Smooth muscle cell (in vitro differentiated cells): ENCODE results near the gene WDR64. TPM values are rescaled to one million over a fixed set of nuclear protein-coding genes. Genes with fewer than 3 reads are reported as not detected.
"Not testable (repeated sequence)": the region's sequence is repeated elsewhere in the genome, so short reads cannot be mapped to it uniquely, and the experiment has no call there.

Experiments used
- DNase-seq: peaks from one replicate; lab custom pipeline; 2025; ENCODE audit not compliant: unreplicated experiment; lab: John Stamatoyannopoulos, UW
- H2AFZ ChIP-seq: fragments of 200-600 bp; sonication (generic); 2 replicates; pipeline ENCODE4 v1.6.0; 2016; ENCODE audit warnings: antibody characterized with exemption, low read depth, mild to moderate bottlenecking
- H3F3A ChIP-seq: fragments of 200-600 bp; sonication (generic); 2 replicates; pipeline ENCODE4 v1.6.0; 2017; ENCODE audit warnings: antibody characterized with exemption, low read depth
- H3K27ac ChIP-seq: fragments of 200-600 bp; sonication (generic); 2 replicates; pipeline ENCODE4 v1.5.1; 2016; ENCODE audit warnings: low read depth, mild to moderate bottlenecking
- H3K27me3 ChIP-seq: fragments of 200-600 bp; sonication (generic); 2 replicates; pipeline ENCODE4 v1.6.1; 2016; ENCODE audit warnings: low read depth, mild to moderate bottlenecking
- H3K36me3 ChIP-seq: fragments of 200-600 bp; sonication (generic); 2 replicates; pipeline ENCODE4 v1.5.1; 2016; ENCODE audit warnings: low read depth
- H3K4me1 ChIP-seq: fragments of 200-600 bp; sonication (generic); 2 replicates; pipeline ENCODE4 v1.5.1; 2016; ENCODE audit warnings: low read depth
- H3K4me2 ChIP-seq: fragments of 200-600 bp; sonication (generic); 2 replicates; pipeline ENCODE4 v1.6.0; 2016; ENCODE audit warnings: mild to moderate bottlenecking
- H3K4me3 ChIP-seq: fragments of 200-600 bp; sonication (generic); 2 replicates; pipeline ENCODE4 v1.5.1; 2016; ENCODE audit warnings: mild to moderate bottlenecking
- H3K79me2 ChIP-seq: fragments of 200-600 bp; sonication (generic); 2 replicates; pipeline ENCODE4 v1.6.0; 2016; ENCODE audit warnings: low read depth, mild to moderate bottlenecking
- H3K9ac ChIP-seq: fragments of 200-600 bp; sonication (generic); 2 replicates; pipeline ENCODE4 v1.6.0; 2016; ENCODE audit warnings: low read depth
- H3K9me3 ChIP-seq: fragments of 200-600 bp; sonication (generic); replicated peaks from 2 replicates; pipeline ENCODE4 v1.5.1; 2016; ENCODE audit warnings: low read depth
- H4K20me1 ChIP-seq: fragments of 200-600 bp; sonication (generic); 2 replicates; pipeline ENCODE4 v1.6.0; 2016; ENCODE audit warnings: low read depth
- CTCF ChIP-seq: fragments of 200-600 bp; sonication (generic); IDR thresholded peaks from 2 replicates; pipeline ENCODE4 v1.5.1; 2017; ENCODE audit warnings: borderline replicate concordance, mild to moderate bottlenecking, antibody characterized with exemption; ENCODE audit not compliant: insufficient read depth, poor library complexity, severe bottlenecking
- WGBS: methylation state at CpG from one replicate; pipeline ENCODE4 v1.1.7; 2016; ENCODE audit warnings: low lambda C conversion rate; 5-methylcytosine and 5-hydroxymethylcytosine counted together
- polyA plus RNA-seq: library from polyadenylated mRNA; unstranded; fragments of >200 nt; fragmentation: Nextera tagmentation; extraction: Ambion mirVana; gene quantifications from 2 replicates; pipeline ENCODE4 v1.2.1, GENCODE V29; 2016
- total RNA-seq: library from RNA; depleted of rRNA; stranded (reverse); fragments of >200 nt; gene quantifications from 2 replicates; pipeline ENCODE4 v1.2.3, GENCODE V29; 2014

The WDR64 gene
- total and polyA plus RNA-seq, 2 experiments from 2014 or later: not detected

- WGBS: 88% methylated on average over 1 of the region's 1 CpG
- Histone ChIP-seq H2AFZ (no peak overlapping the region), H3K27ac (no peak overlapping the region), H3K9me3 (no peaks in the 10 kb centered on the region), H3K4me1 (no peaks in the 10 kb centered on the region), H3K36me3 (no peaks in the 10 kb centered on the region), H3K79me2 (no peaks in the 10 kb centered on the region), H3K9ac (no peak overlapping the region), H3F3A (no peaks in the 10 kb centered on the region), H3K27me3 (no peaks in the 10 kb centered on the region), H3K4me3 (no peak overlapping the region), H4K20me1 (no peaks in the 10 kb centered on the region), H3K4me2 (no peak overlapping the region)
- no peak for DNase-seq
- no peak for TF ChIP-seq CTCF
These were observed 171.8 kb downstream of the WDR64 start for GRCh38 chr1:241823925-241824324.

DNA sequence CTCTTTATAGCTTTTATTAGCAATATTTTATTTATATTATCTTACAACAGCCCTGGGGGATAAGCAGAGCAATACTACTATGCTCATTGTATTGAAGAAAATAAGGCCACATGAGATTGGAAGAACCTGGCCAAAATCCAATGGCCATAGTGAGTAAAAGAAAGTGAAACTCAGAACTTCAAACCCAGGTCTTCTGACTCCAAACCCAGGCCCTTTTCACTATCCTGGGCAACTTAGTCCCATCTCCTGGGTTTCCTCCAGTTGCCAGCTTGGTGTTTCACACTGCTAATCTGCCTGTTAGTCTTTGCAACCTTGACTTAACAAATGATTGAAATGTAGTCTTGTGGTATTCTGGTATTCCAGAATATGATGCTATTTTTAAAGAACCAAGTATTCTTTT lies 173.5 kb downstream of the WDR64 start:
- no peak overlapping the region for H3K4me2 ChIP-seq
- no peak for DNase-seq
- H2AFZ ChIP-seq: no peak overlapping the region

DNA sequence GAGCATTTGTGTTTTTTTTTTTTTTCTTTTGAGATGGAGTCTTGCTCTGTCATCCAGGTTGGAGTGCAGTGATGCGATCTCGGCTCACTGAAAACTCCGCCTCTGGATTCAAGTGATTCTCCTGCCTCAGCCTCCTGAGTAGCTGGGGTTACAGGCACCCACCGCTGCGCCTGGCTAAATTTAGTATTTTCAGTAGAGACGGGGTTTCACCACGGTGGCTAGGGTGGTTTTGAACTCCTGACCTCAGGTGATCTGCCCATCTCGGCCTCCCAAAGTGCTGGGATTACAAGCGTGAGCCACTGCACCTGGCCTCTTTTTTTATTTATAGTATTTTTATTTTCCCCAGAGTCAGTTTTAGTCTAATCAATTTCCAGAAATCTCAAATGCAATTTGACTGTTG lies 174.5 kb downstream of the WDR64 start:
- H3K9me3 ChIP-seq, H4K20me1 ChIP-seq, H3K27me3 ChIP-seq, H3K36me3 ChIP-seq, DNase-seq, H3K4me3 ChIP-seq, H3K27ac ChIP-seq, H3K4me1 ChIP-seq, H3K9ac ChIP-seq, H3F3A ChIP-seq, H3K4me2 ChIP-seq, H3K79me2 ChIP-seq, H2AFZ ChIP-seq: not testable (repeated sequence)
- whole genome bisulfite sequencing: 97% methylated on average over 9 of the region's 9 CpGs

More for the DNA sequence above, 173.5 kb downstream of the WDR64 start:
- H3K79me2 ChIP-seq: no peaks in the 10 kb centered on the region
- no peaks in the 10 kb centered on the region for H3K27me3 ChIP-seq
- H3K9me3 ChIP-seq: no peaks in the 10 kb centered on the region
- no peak overlapping the region for H3K4me3 ChIP-seq
- no peaks in the 10 kb centered on the region for H3K4me1 ChIP-seq
- no peak overlapping the region for H3K27ac ChIP-seq
- no peaks in the 10 kb centered on the region for H3F3A ChIP-seq
- H3K9ac ChIP-seq: no peak overlapping the region
- TF ChIP-seq CTCF: no peak
- no peaks in the 10 kb centered on the region for H4K20me1 ChIP-seq
- no peaks in the 10 kb centered on the region for H3K36me3 ChIP-seq

DNA sequence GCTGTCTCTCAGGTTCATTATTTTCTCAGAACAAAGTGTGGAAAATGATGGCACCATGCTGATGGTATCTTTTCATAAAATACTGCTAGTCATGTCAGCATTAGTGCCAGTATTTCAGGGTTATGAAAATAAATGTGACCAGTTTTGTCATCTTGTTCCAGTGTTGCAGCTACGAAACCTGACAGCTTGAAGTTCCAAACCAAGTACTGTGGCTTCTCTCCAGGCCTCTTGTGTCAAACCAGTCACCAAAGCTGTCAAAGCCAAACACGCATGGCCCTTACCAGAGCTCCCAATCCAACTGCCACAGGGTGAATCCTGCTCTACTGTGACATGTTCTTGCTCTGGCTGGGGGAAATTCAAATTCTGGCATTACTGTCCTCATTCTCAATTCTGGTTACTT lies 175.2 kb downstream of the WDR64 start:
- Histone ChIP-seq H3K27me3 (no peaks in the 10 kb centered on the region), H3K4me2 (no peak overlapping the region), H3K27ac (no peak overlapping the region), H2AFZ (no peak overlapping the region), H3K4me1 (no peaks in the 10 kb centered on the region), H3K4me3 (no peak overlapping the region), H3K9ac (no peak overlapping the region), H3F3A (no peaks in the 10 kb centered on the region), H3K9me3 (no peaks in the 10 kb centered on the region), H3K79me2 (no peaks in the 10 kb centered on the region), H3K36me3 (no peaks in the 10 kb centered on the region), H4K20me1 (no peaks in the 10 kb centered on the region)
- DNase-seq: no peak
- WGBS: 96% methylated on average over 2 of the region's 2 CpGs
- TF ChIP-seq CTCF: no peak
